Upper lobe of right lung (tissue), 1 donor: Measurements from ENCODE around the gene ANO3. TPM values are rescaled to one million over a fixed set of nuclear protein-coding genes. Genes with fewer than 3 reads are reported as not detected.

Experiments
- ATAC-seq: fragments of 200-7000 bp; cut with Tn5 transposase; one replicate; pipeline ENCODE4 v1.9.1; 2020; ENCODE audit warnings: mild to moderate bottlenecking, moderate library complexity
- DNase-seq: peaks from one replicate; pipeline ENCODE4 v3.0.0-alpha.2; 2020
- H3K27ac ChIP-seq: fragments of 200-600 bp; one replicate; pipeline ENCODE4 v1.8.0; 2022
- H3K27me3 ChIP-seq: fragments of 200-600 bp; one replicate; pipeline ENCODE4 v1.8.0; 2022; ENCODE audit warnings: mild to moderate bottlenecking
- H3K36me3 ChIP-seq: fragments of 200-600 bp; one replicate; pipeline ENCODE4 v1.8.0; 2022
- H3K4me1 ChIP-seq: fragments of 200-600 bp; one replicate; pipeline ENCODE4 v1.8.0; 2022
- H3K4me3 ChIP-seq: fragments of 200-600 bp; one replicate; pipeline ENCODE4 v1.8.0; 2022; ENCODE audit warnings: mild to moderate bottlenecking
- H3K9me3 ChIP-seq: fragments of 200-600 bp; one replicate; pipeline ENCODE4 v1.8.0; 2022
- intact Hi-C: fragments of 100-400 bp; cut with DNase I; formaldehyde crosslinking; loops from one replicate; pipeline ENCODE4 v1.11.0; 2022
- total RNA-seq: library from RNA; stranded (reverse); fragmentation: NEBNext Ultra II Directional; extraction: Animal tissue kit (Norgen Biotek cat#: 25700); gene quantifications from one replicate; pipeline ENCODE4 v1.2.1, GENCODE V29; 2021
- TF ChIP-seq, protein P1 (sequence below): fragments of 200-600 bp; IDR thresholded peaks from one replicate; pipeline ENCODE4 v1.8.0; 2022; ENCODE audit warnings: antibody characterized with exemption
- donor health status: DM: no; HTN: yes; CAD: no; lungs with severe emphysema.

Gene ANO3
- total RNA-seq, 1 donor from 2014 or later: 1.2 TPM

DNA sequence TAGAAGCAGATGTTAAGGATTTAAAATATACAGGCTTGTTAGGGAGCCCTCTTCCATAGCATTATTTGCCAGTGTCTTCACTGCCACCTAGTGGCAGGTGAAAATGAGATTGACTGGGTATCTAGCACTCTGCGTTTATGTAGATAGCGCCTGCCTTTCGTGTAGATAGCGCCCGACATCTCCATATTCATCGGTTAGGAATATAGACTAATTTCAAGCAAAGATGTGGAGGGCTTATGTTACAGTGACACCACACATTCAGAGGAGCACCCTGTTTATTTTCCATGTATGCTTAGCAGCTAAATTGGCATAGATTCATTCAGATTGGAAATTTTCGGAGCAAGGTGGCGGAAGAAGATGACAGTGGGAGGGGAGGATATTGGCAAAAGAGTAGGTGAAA is 318.0 kb downstream of the ANO3 start:
- intact Hi-C loops: no loop called here
- DNase-seq: no peak

GRCh38 chr11:26651916-26652315 is 320.0 kb downstream of the ANO3 start:
- no peaks in the 10 kb centered on the region for H3K4me1 ChIP-seq
- no peaks in the 10 kb centered on the region for H3K36me3 ChIP-seq
- no peaks in the 10 kb centered on the region for H3K27me3 ChIP-seq
- ATAC-seq (no peak), DNase-seq (no peak)
- intact Hi-C loops: no loop called here
- no peak overlapping the region for H3K4me3 ChIP-seq
- H3K27ac ChIP-seq: no peak overlapping the region
- TF ChIP-seq, protein P1, sequence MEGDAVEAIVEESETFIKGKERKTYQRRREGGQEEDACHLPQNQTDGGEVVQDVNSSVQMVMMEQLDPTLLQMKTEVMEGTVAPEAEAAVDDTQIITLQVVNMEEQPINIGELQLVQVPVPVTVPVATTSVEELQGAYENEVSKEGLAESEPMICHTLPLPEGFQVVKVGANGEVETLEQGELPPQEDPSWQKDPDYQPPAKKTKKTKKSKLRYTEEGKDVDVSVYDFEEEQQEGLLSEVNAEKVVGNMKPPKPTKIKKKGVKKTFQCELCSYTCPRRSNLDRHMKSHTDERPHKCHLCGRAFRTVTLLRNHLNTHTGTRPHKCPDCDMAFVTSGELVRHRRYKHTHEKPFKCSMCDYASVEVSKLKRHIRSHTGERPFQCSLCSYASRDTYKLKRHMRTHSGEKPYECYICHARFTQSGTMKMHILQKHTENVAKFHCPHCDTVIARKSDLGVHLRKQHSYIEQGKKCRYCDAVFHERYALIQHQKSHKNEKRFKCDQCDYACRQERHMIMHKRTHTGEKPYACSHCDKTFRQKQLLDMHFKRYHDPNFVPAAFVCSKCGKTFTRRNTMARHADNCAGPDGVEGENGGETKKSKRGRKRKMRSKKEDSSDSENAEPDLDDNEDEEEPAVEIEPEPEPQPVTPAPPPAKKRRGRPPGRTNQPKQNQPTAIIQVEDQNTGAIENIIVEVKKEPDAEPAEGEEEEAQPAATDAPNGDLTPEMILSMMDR: no peak
- H3K9me3 ChIP-seq: no peaks in the 10 kb centered on the region

More for the DNA sequence above, 318.0 kb downstream of the ANO3 start:
- H3K4me3 ChIP-seq: no peak overlapping the region
- H3K9me3 ChIP-seq: no peaks in the 10 kb centered on the region
- peak; percentile 93 for ATAC-seq
- no peaks in the 10 kb centered on the region for H3K36me3 ChIP-seq
- no peaks in the 10 kb centered on the region for H3K27me3 ChIP-seq
- no peak overlapping the region for H3K27ac ChIP-seq
- H3K4me1 ChIP-seq: no peaks in the 10 kb centered on the region
- TF ChIP-seq, protein P1: peak; percentile 60

DNA sequence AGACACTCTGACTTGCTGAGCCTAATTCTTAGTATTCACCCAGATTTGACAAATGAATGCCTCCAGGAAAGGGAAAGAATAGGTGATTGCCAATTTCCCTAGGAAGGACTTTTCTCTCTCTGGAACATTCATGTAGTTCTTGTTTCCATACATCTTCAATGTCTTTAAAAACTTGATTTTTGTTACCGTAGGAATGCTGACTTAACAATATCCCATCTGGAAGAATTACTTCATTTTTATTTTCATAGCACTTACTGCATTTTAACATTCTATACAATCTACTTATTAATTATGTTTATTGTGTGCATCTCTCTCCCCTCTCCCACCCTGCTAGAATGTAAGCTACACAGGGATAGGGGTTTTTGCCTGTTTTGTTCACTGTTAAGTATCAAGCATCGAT is 323.4 kb downstream of the ANO3 start:
- H3K4me1 ChIP-seq: no peaks in the 10 kb centered on the region
- H3K4me3 ChIP-seq: no peak overlapping the region
- no peak for DNase-seq
- H3K9me3 ChIP-seq: no peaks in the 10 kb centered on the region
- no peak for ATAC-seq
- H3K27ac ChIP-seq: no peak overlapping the region
- H3K27me3 ChIP-seq: no peaks in the 10 kb centered on the region
- TF ChIP-seq, protein P1: no peak
- H3K36me3 ChIP-seq: no peaks in the 10 kb centered on the region
- intact Hi-C loops: no loop called here

DNA sequence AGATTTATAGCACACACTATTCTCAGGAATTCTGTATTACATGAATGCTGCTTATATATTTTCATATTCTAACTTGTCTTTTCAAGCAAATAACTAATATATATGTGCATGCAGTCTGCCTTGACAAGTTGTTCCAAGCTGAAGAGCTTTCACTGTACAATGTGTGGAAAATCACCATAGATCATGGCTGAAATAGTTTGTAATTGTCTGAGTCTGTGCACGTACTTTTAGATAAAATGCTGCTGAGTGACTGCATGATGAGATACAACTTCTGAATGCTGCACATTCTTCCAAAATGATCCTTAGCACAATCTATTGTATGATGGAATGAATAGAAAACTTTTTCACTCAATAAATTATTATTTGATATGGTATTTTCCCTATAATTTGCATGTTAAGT is 331.0 kb downstream of the ANO3 start:
- no peaks in the 10 kb centered on the region for H3K36me3 ChIP-seq
- TF ChIP-seq, protein P1: no peak
- H3K27ac ChIP-seq: no peak overlapping the region
- H3K4me1 ChIP-seq: no peaks in the 10 kb centered on the region
- intact Hi-C loops: no loop called here
- H3K9me3 ChIP-seq: no peaks in the 10 kb centered on the region
- H3K4me3 ChIP-seq: no peak overlapping the region
- H3K27me3 ChIP-seq: no peaks in the 10 kb centered on the region
- ATAC-seq (no peak), DNase-seq (no peak)

GRCh38 chr11:26665036-26665435 is 333.1 kb downstream of the ANO3 start:
- no peak overlapping the region for H3K4me3 ChIP-seq
- no peak overlapping the region for H3K27ac ChIP-seq
- TF ChIP-seq, protein P1: no peak
- no peaks in the 10 kb centered on the region for H3K27me3 ChIP-seq
- no peak for DNase-seq
- no peaks in the 10 kb centered on the region for H3K9me3 ChIP-seq
- ATAC-seq: no peak
- intact Hi-C loops: no loop called here
- H3K36me3 ChIP-seq: no peaks in the 10 kb centered on the region
- no peaks in the 10 kb centered on the region for H3K4me1 ChIP-seq

GRCh38 chr11:26665946-26666345 is 334.0 kb downstream of the ANO3 start:
- no peak overlapping the region for H3K27ac ChIP-seq
- intact Hi-C loops: no loop called here
- no peaks in the 10 kb centered on the region for H3K4me1 ChIP-seq
- no peak overlapping the region for H3K4me3 ChIP-seq
- no peaks in the 10 kb centered on the region for H3K27me3 ChIP-seq
- DNase-seq (no peak), ATAC-seq (no peak)
- H3K36me3 ChIP-seq: no peaks in the 10 kb centered on the region
- no peaks in the 10 kb centered on the region for H3K9me3 ChIP-seq
- TF ChIP-seq, protein P1: no peak
